Measurements from ENCODE around the gene NDRG4.

The NDRG4 gene

GRCh38 chr16:58485184-58485887 is 14.6 kb upstream of the NDRG4 start:
- Histone ChIP-seq H4K20me1 (ENCODE audit: control insufficient read depth, insufficient read depth, low read depth, low read length) (no peaks in the 10 kb centered on the region), H3K4me1 (ENCODE audit: control insufficient read depth, low read length) (no peaks in the 10 kb centered on the region), H3K27me3 (ENCODE audit: control insufficient read depth, low read length) (0 out of 2 replicates have a peak, but pooled peaks cover 2% of the 10 kb centered on the region), H3K4me2 (ENCODE audit: low read length) (no peak overlapping the region), H3K36me3 (ENCODE audit: control insufficient read depth, low read length) (no peaks in the 10 kb centered on the region), H3F3A (ENCODE audit: control insufficient read depth, insufficient read depth) (no peaks in the 10 kb centered on the region), H3K9me2 (replicated peaks; ENCODE audit: control insufficient read depth, low read length) (no peaks in the 10 kb centered on the region), H3K79me2 (ENCODE audit: control insufficient read depth, low read length) (no peaks in the 10 kb centered on the region), H3K27ac (ENCODE audit: low read depth, low read length) (no peak overlapping the region), H3K9me3 (ENCODE audit: control insufficient read depth, insufficient read depth, low read length) (no peaks in the 10 kb centered on the region), H3K4me3 (ENCODE audit: low read length) (no peak overlapping the region)
- TF ChIP-seq CTCF (IDR thresholded peaks at IDR 0.05; ENCODE audit: low read depth, low read length, poor library complexity, severe bottlenecking), result no peak

DNA sequence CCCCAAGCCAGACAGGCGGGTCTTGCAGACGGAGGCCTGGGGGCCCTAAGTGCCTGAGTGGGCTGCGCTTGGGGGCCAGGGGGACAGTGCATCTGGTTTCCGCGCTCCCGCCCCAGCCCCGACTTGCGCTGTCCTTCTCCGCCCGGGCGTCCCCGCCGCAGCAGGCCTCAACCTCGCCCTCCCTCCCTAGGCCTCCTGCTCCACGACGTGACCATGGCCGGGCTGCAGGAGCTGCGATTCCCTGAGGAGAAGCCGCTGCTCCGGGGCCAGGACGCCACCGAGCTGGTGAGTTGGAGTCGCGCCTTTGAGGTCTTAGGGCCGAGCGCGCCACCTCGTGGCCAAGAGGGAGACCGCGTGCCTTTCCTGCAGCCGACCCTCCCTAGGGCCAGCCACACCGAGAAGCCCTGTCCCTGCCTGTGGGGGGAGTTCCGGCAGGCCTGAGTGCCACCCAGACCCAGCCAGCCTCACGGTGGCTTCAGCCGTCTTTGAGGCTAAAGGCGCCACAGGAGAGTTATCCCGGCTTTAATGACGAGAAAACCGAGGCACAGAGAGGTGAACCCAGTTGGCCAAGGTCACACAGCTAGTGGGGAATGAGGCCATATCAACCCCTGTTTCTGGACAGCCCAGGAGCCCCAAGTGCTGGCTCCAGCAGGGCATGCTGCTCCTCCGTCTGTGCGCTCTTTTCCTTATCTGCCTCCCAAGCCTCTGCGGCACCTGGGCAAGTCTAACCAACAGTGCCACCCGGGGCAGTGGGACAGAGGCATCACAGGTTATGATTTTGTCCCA is 12.2 kb upstream of the NDRG4 start:
- H3K9me3 ChIP-seq (ENCODE audit: control insufficient read depth, insufficient read depth, low read length), result no peaks in the 10 kb centered on the region
- H3K79me2 ChIP-seq (ENCODE audit: control insufficient read depth, low read length), result no peaks in the 10 kb centered on the region
- no peaks in the 10 kb centered on the region for H3K4me1 ChIP-seq (ENCODE audit: control insufficient read depth, low read length)
- H3K4me2 ChIP-seq (ENCODE audit: low read length), result 0 out of 2 replicates have a peak overlapping the region, but pooled peaks have one; percentile 27
- no peaks in the 10 kb centered on the region for H3F3A ChIP-seq (ENCODE audit: control insufficient read depth, insufficient read depth)
- H3K27me3 ChIP-seq (ENCODE audit: control insufficient read depth, low read length), result peaks cover 2% of the 10 kb centered on the region; the same call in 1 of the 2 replicates
- no peak overlapping the region for H3K27ac ChIP-seq (ENCODE audit: low read depth, low read length)
- no peaks in the 10 kb centered on the region for H4K20me1 ChIP-seq (ENCODE audit: control insufficient read depth, insufficient read depth, low read depth, low read length)
- TF ChIP-seq EZH2phosphoT487 (IDR thresholded peaks at IDR 0.05; ENCODE audit: borderline replicate concordance, low read length) (no peak), CTCF (IDR thresholded peaks at IDR 0.05; ENCODE audit: low read depth, low read length, poor library complexity, severe bottlenecking) (peak; percentile 94)
- no peaks in the 10 kb centered on the region for H3K9me2 ChIP-seq (replicated peaks; ENCODE audit: control insufficient read depth, low read length)
- no peak overlapping the region for H3K4me3 ChIP-seq (ENCODE audit: low read length)
- H3K36me3 ChIP-seq (ENCODE audit: control insufficient read depth, low read length), result no peaks in the 10 kb centered on the region

DNA sequence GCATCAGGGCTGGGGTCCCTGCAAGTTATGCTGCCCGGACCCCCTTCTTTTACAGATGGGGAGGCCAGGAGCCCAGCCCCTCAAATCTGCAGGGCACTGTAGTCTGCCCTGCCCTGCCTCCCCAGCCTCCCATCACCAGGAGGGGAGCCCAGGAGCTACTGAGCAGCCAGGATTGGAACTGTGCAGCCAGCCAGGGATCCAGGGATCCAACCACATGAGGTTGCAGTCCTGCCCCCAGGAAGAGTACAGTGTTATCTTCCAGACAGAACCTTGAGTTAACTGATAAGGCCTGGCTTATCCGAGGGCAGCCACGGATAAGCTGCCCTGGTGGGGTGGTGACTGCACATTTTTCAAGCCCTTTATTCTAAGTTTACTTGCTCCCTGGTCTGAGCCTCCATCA is 11.4 kb upstream of the NDRG4 start:
- TF ChIP-seq CTCF (IDR thresholded peaks at IDR 0.05; ENCODE audit: low read depth, low read length, poor library complexity, severe bottlenecking) (no peak), EZH2phosphoT487 (IDR thresholded peaks at IDR 0.05; ENCODE audit: borderline replicate concordance, low read length) (no peak)
- H3F3A ChIP-seq (ENCODE audit: control insufficient read depth, insufficient read depth), result no peaks in the 10 kb centered on the region
- no peaks in the 10 kb centered on the region for H3K9me2 ChIP-seq (replicated peaks; ENCODE audit: control insufficient read depth, low read length)

More for the DNA sequence above, 11.4 kb upstream of the NDRG4 start:
- no peaks in the 10 kb centered on the region for H3K79me2 ChIP-seq (ENCODE audit: control insufficient read depth, low read length)
- H3K27ac ChIP-seq (ENCODE audit: low read depth, low read length), result no peak overlapping the region
- no peaks in the 10 kb centered on the region for H3K36me3 ChIP-seq (ENCODE audit: control insufficient read depth, low read length)
- no peak overlapping the region for H3K4me2 ChIP-seq (ENCODE audit: low read length)
- H3K4me1 ChIP-seq (ENCODE audit: control insufficient read depth, low read length), result no peaks in the 10 kb centered on the region
- no peaks in the 10 kb centered on the region for H3K9me3 ChIP-seq (ENCODE audit: control insufficient read depth, insufficient read depth, low read length)
- H3K27me3 ChIP-seq (ENCODE audit: control insufficient read depth, low read length), result peaks cover 6% of the 10 kb centered on the region
- H4K20me1 ChIP-seq (ENCODE audit: control insufficient read depth, insufficient read depth, low read depth, low read length), result no peaks in the 10 kb centered on the region
- H3K4me3 ChIP-seq (ENCODE audit: low read length), result no peak overlapping the region

Data from DOHH2 (cell line).